GM23338 (cell line): ENCODE data around the gene TOPAZ1. TPM values are rescaled to one million over a fixed set of nuclear protein-coding genes. Genes with fewer than 3 reads are reported as not detected.

ENCODE experiments used
- ATAC-seq: fragments of 200-7000 bp; cut with Tn5 transposase; 3 replicates; pipeline ENCODE4 v1.9.1; 2020
- DNase-seq: peaks from one replicate; pipeline ENCODE4 v3.0.0-alpha.2; 2015; ENCODE audit warnings: low spot score
- H2AFZ ChIP-seq: fragments of 200-600 bp; sonication (generic); 2 replicates; pipeline ENCODE4 v1.8.0; 2016; ENCODE audit warnings: antibody characterized with exemption, mild to moderate bottlenecking, moderate library complexity
- H3F3A ChIP-seq: fragments of 200-600 bp; sonication (generic); replicated peaks from 2 replicates; pipeline ENCODE4 v1.8.0; 2017; ENCODE audit warnings: antibody characterized with exemption, mixed run types, low read depth
- H3K27ac ChIP-seq: fragments of 200-600 bp; sonication (generic); 2 replicates; pipeline ENCODE4 v1.6.1; 2016; ENCODE audit warnings: low read depth
- H3K27me3 ChIP-seq: fragments of 200-600 bp; sonication (generic); 2 replicates; pipeline ENCODE4 v1.8.0; 2016; ENCODE audit warnings: mild to moderate bottlenecking, mixed run types, moderate library complexity; ENCODE audit not compliant: insufficient read depth
- H3K36me3 ChIP-seq: fragments of 200-600 bp; sonication (generic); 2 replicates; pipeline ENCODE4 v1.8.0; 2016; ENCODE audit warnings: mild to moderate bottlenecking; ENCODE audit not compliant: insufficient read depth
- H3K4me1 ChIP-seq: fragments of 200-600 bp; sonication (generic); 2 replicates; pipeline ENCODE4 v1.8.0; 2016; ENCODE audit warnings: mild to moderate bottlenecking, moderate library complexity; ENCODE audit not compliant: insufficient read depth
- H3K4me2 ChIP-seq: fragments of 200-600 bp; sonication (generic); 2 replicates; pipeline ENCODE4 v1.7.1; 2017; ENCODE audit warnings: mixed run types
- H3K4me3 ChIP-seq: fragments of 200-600 bp; sonication (generic); 2 replicates; pipeline ENCODE4 v1.6.1; 2016; ENCODE audit warnings: mixed run types
- H3K79me2 ChIP-seq: fragments of 200-600 bp; sonication (generic); replicated peaks from 2 replicates; pipeline ENCODE4 v1.8.0; 2017; ENCODE audit warnings: mild to moderate bottlenecking; ENCODE audit not compliant: insufficient read depth
- H3K9me2 ChIP-seq: fragments of 200-600 bp; sonication (generic); 2 replicates; pipeline ENCODE4 v1.8.0; 2017; ENCODE audit not compliant: insufficient read depth
- H4K20me1 ChIP-seq: fragments of 200-600 bp; sonication (generic); replicated peaks from 2 replicates; pipeline ENCODE4 v1.8.0; 2017; ENCODE audit warnings: mild to moderate bottlenecking; ENCODE audit not compliant: insufficient read depth
- H3K27ac Mint-ChIP-seq: 2 replicates; pipeline ENCODE4 v1.8.0; 2020; ENCODE audit warnings: inconsistent platforms, mild to moderate bottlenecking, moderate library complexity, mixed read lengths
- H3K27me3 Mint-ChIP-seq: 3 replicates; pipeline ENCODE4 v1.8.0; 2022; ENCODE audit warnings: low read depth, mild to moderate bottlenecking, moderate library complexity, mixed read lengths, inconsistent platforms; ENCODE audit not compliant: insufficient read depth, poor library complexity
- H3K36me3 Mint-ChIP-seq: 3 replicates; pipeline ENCODE4 v1.8.0; 2021; ENCODE audit warnings: low read depth, mild to moderate bottlenecking, inconsistent platforms, moderate library complexity, mixed read lengths
- H3K4me1 Mint-ChIP-seq: 3 replicates; pipeline ENCODE4 v1.8.0; 2020; ENCODE audit warnings: mild to moderate bottlenecking, inconsistent platforms, mixed read lengths
- H3K4me3 Mint-ChIP-seq: 3 replicates; pipeline ENCODE4 v1.8.0; 2021; ENCODE audit warnings: moderate library complexity, mild to moderate bottlenecking, inconsistent platforms, mixed read lengths
- H3K9me3 Mint-ChIP-seq: 3 replicates; pipeline ENCODE4 v1.8.0; 2020; ENCODE audit warnings: moderate library complexity, mild to moderate bottlenecking, inconsistent platforms, mixed read lengths
- CREB1 ChIP-seq: fragments of 250-450 bp; sonication (Bioruptor Pico); IDR thresholded peaks from 2 replicates; pipeline ENCODE4 v1.5.0; 2020; ENCODE audit warnings: low read depth, mild to moderate bottlenecking, moderate library complexity
- CTCF ChIP-seq, 2 experiments: fragments of 200-600 bp in 1 of 2; sonication (generic) in 1 of 2; conservative IDR thresholded peaks; 2 replicates each; pipeline versions ENCODE4 v1.5.1 to v1.6.1; 2016 to 2017; ENCODE audit warnings: antibody characterized with exemption in 2 of 2, low read depth in 2 of 2, mild to moderate bottlenecking in 2 of 2, moderate library complexity in 1 of 2
- EZH2 ChIP-seq: fragments of 200-600 bp; sonication (generic); IDR thresholded peaks from one replicate; pipeline ENCODE4 v1.8.0; 2017; ENCODE audit warnings: antibody characterized with exemption, mild to moderate bottlenecking, low read depth; ENCODE audit not compliant: unreplicated experiment
- EZH2phosphoT487 ChIP-seq: fragments of 200-600 bp; sonication (generic); IDR thresholded peaks from one replicate; pipeline ENCODE4 v1.8.1; 2018; ENCODE audit warnings: antibody characterized with exemption; ENCODE audit not compliant: unreplicated experiment
- JUNB ChIP-seq: IDR thresholded peaks from one replicate; pipeline ENCODE4 v1.6.1; 2016; ENCODE audit warnings: antibody characterized with exemption; ENCODE audit not compliant: unreplicated experiment
- NANOG ChIP-seq: IDR thresholded peaks from 2 replicates; pipeline ENCODE4 v1.6.1; 2016; ENCODE audit warnings: antibody characterized with exemption, borderline replicate concordance
- POLR2AphosphoS5 ChIP-seq: IDR thresholded peaks from 2 replicates; pipeline ENCODE4 v1.6.1; 2016; ENCODE audit warnings: antibody characterized with exemption, low read depth
- REST ChIP-seq: IDR thresholded peaks from one replicate; pipeline ENCODE4 v1.6.1; 2018; ENCODE audit warnings: antibody characterized with exemption; ENCODE audit not compliant: unreplicated experiment
- STAT1 ChIP-seq: IDR thresholded peaks from one replicate; pipeline ENCODE4 v1.6.1; 2016; ENCODE audit warnings: antibody characterized with exemption; ENCODE audit not compliant: unreplicated experiment
- ZNF114 ChIP-seq: fragments of 250-450 bp; sonication (Bioruptor Pico); IDR thresholded peaks from 2 replicates; pipeline ENCODE4 v1.5.0; 2020; ENCODE audit warnings: mild to moderate bottlenecking, moderate library complexity
- ZNF331 ChIP-seq: fragments of 250-450 bp; sonication (Bioruptor Pico); IDR thresholded peaks from 2 replicates; pipeline ENCODE4 v1.5.0; 2020; ENCODE audit warnings: low read depth, mild to moderate bottlenecking, moderate library complexity
- polyA plus RNA-seq: library from polyadenylated mRNA; unstranded; fragments of >200 nt; fragmentation: Nextera tagmentation; extraction: Ambion mirVana; gene quantifications from 2 replicates; pipeline ENCODE4 v1.2.1, GENCODE V29; 2016
- total RNA-seq: library from RNA; depleted of rRNA; stranded (reverse); fragments of >200 nt; shearing (Covaris generic); gene quantifications from 2 replicates; pipeline ENCODE4 v1.2.3, GENCODE V29; 2014
- TF ChIP-seq, protein P1 (sequence below): IDR thresholded peaks from 2 replicates; pipeline ENCODE4 v1.6.1; 2016; ENCODE audit warnings: antibody characterized with exemption

The TOPAZ1 gene
- total and polyA plus RNA-seq, 2 experiments from 2014 or later: not detected

DNA sequence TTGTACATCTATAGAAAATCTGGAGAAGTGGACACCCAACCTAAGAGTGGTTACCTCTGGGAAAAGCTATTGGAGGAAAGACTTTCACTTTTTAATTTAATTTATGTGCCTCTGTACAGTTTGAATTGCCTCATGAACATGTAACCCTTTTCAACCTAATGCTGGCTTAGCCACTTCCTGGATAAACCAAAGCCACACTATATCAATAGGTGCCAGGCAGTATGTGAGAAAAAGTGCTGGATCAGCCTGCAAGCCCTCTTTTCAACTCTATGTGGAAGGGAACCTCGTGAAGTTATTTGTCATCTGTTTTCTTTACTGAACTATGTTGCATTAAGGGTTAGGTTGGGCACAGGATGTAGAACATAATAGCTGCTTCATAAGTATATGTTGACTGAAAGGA lies 9.3 kb upstream of the TOPAZ1 start:
- no peak overlapping the region for H3K4me2 ChIP-seq
- no peaks in the 10 kb centered on the region for H3K9me2 ChIP-seq
- no peaks in the 10 kb centered on the region for H4K20me1 ChIP-seq
- H3K4me3 ChIP-seq: no peak overlapping the region
- Mint-ChIP-seq H3K27ac (no peak overlapping the region), H3K4me1 (peaks cover 6% of the 10 kb centered on the region; the same call in 2 of the 3 replicates), H3K9me3 (no peaks in the 10 kb centered on the region), H3K27me3 (peaks cover 3% of the 10 kb centered on the region), H3K4me3 (no peak overlapping the region), H3K36me3 (no peaks in the 10 kb centered on the region)
- no peaks in the 10 kb centered on the region for H3K4me1 ChIP-seq
- H3K79me2 ChIP-seq: no peaks in the 10 kb centered on the region
- no peaks in the 10 kb centered on the region for H3K27me3 ChIP-seq
- no peaks in the 10 kb centered on the region for H3K36me3 ChIP-seq
- H3F3A ChIP-seq: no peaks in the 10 kb centered on the region
- DNase-seq (no peak), ATAC-seq (no peak)
- no peak overlapping the region for H3K27ac ChIP-seq
- no peak for TF ChIP-seq POLR2AphosphoS5
- no peak for TF ChIP-seq CTCF (conservative IDR thresholded peaks at IDR 0.05; ENCODE audit: low read depth in 2 of 2)
- TF ChIP-seq ZNF114 (CRISPR knock-in tag): no peak
- TF ChIP-seq CREB1 (CRISPR knock-in tag): no peak
- no peak for TF ChIP-seq JUNB
- H2AFZ ChIP-seq: 0 out of 2 replicates have a peak overlapping the region, but pooled peaks have one; percentile 14

- Histone ChIP-seq H3K27ac (no peak overlapping the region), H3K79me2 (no peaks in the 10 kb centered on the region), H3F3A (no peaks in the 10 kb centered on the region), H3K4me1 (no peaks in the 10 kb centered on the region), H3K9me2 (no peaks in the 10 kb centered on the region), H3K4me3 (no peak overlapping the region), H3K4me2 (no peak overlapping the region), H2AFZ (no peak overlapping the region), H3K27me3 (no peaks in the 10 kb centered on the region), H4K20me1 (no peaks in the 10 kb centered on the region), H3K36me3 (no peaks in the 10 kb centered on the region)
- Mint-ChIP-seq H3K4me3 (no peak overlapping the region), H3K27ac (no peak overlapping the region), H3K27me3 (peaks cover 3% of the 10 kb centered on the region), H3K4me1 (peaks cover 6% of the 10 kb centered on the region; the same call in 2 of the 3 replicates), H3K9me3 (no peaks in the 10 kb centered on the region), H3K36me3 (no peaks in the 10 kb centered on the region)
- DNase-seq (no peak), ATAC-seq (no peak)
- TF ChIP-seq EZH2phosphoT487 (no peak), REST (no peak), POLR2AphosphoS5 (no peak), STAT1 (no peak), NANOG (no peak), CREB1 (CRISPR knock-in tag) (no peak), ZNF114 (CRISPR knock-in tag) (no peak), EZH2 (no peak), ZNF331 (CRISPR knock-in tag) (no peak)
- TF ChIP-seq, protein P1, sequence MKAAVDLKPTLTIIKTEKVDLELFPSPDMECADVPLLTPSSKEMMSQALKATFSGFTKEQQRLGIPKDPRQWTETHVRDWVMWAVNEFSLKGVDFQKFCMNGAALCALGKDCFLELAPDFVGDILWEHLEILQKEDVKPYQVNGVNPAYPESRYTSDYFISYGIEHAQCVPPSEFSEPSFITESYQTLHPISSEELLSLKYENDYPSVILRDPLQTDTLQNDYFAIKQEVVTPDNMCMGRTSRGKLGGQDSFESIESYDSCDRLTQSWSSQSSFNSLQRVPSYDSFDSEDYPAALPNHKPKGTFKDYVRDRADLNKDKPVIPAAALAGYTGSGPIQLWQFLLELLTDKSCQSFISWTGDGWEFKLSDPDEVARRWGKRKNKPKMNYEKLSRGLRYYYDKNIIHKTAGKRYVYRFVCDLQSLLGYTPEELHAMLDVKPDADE: no peak
Measured at GRCh38 chr3:44234648-44235268, 6.9 kb upstream of the TOPAZ1 start.
